ENCODE data around the gene RRAGC. TPM values are rescaled to one million over a fixed set of nuclear protein-coding genes. Genes with fewer than 3 reads are reported as not detected.
"Not testable (repeated sequence)": the region's sequence is repeated elsewhere in the genome, so short reads cannot be mapped to it uniquely, and the experiment has no call there.

RRAGC gene
- total and polyA plus RNA-seq, 3 experiments from 2014 or later, result 10.3 to 21.9 (median 20.6) TPM

- Histone ChIP-seq H3K4me1 (ENCODE audit: insufficient read depth, low read length) (peaks cover 8% of the 10 kb centered on the region), H3K27me3 (ENCODE audit: insufficient read depth, low read length, poor library complexity, severe bottlenecking) (peaks cover 34% of the 10 kb centered on the region), H3K27ac (ENCODE audit: low read depth, low read length) (no peak overlapping the region), H3K4me3 (ENCODE audit: low read length) (peak overlapping the region; percentile 28), H3K9me3 (ENCODE audit: low read length) (no peaks in the 10 kb centered on the region), H3K36me3 (ENCODE audit: insufficient read depth, low read length) (no peaks in the 10 kb centered on the region)
- Mint-ChIP-seq H3K36me3 (no peaks in the 10 kb centered on the region), H3K9me3 (peaks cover 0 to 5% (median 2%) of the 10 kb centered on the region in 5 donors), H3K4me1 (peaks cover 12 to 25% (median 19%) of the 10 kb centered on the region in 3 donors), H3K27ac (no peak overlapping the region), H3K4me3 (peak overlapping the region in 3 of 7 donors; percentile 24 to 65 (median 29)), H3K27me3 (peaks cover 58 to 87% of the 10 kb centered on the region in 2 donors)
- CTCF ChIA-PET, result interaction anchor here (0.8 to 1.6 kb wide), 5 partner anchors 9 to 36 kb away, joined by 3 to 5 read pairs (median 3); no protein-coding TSS in a partner anchor
- DNase-seq, result peak; percentile 6 to 51 (median 27)
- POLR2A ChIA-PET, result no interaction called here
These were observed 41.2 kb downstream of the RRAGC start for GRCh38 chr1:38818175-38818976.

GRCh38 chr1:38817267-38818174, 42.1 kb downstream of the RRAGC start:
- ChIA-PET CTCF (interaction anchor here (0.8 to 1.6 kb wide), 2 partner anchors 14 to 37 kb away, joined by 3 to 4 read pairs; no protein-coding TSS in a partner anchor), POLR2A (no interaction called here)
- H3K9me3 Mint-ChIP-seq, result peaks cover 0 to 5% (median 2%) of the 10 kb centered on the region in 5 donors
- Histone ChIP-seq H3K4me3 (ENCODE audit: low read length) (no peak overlapping the region), H3K36me3 (ENCODE audit: insufficient read depth, low read length) (no peaks in the 10 kb centered on the region), H3K4me1 (ENCODE audit: insufficient read depth, low read length) (peaks cover 8% of the 10 kb centered on the region), H3K27ac (ENCODE audit: low read depth, low read length) (peak overlapping the region; percentile 86), H3K27me3 (ENCODE audit: insufficient read depth, low read length, poor library complexity, severe bottlenecking) (peaks cover 34% of the 10 kb centered on the region), H3K9me3 (ENCODE audit: low read length) (no peaks in the 10 kb centered on the region)
- peak overlapping the region in 5 of 7 donors; percentile 14 to 32 (median 19) for H3K4me3 Mint-ChIP-seq
- no peaks in the 10 kb centered on the region for H3K36me3 Mint-ChIP-seq
- no peak overlapping the region for H3K27ac Mint-ChIP-seq
- H3K4me1 Mint-ChIP-seq, result peaks cover 12 to 25% (median 19%) of the 10 kb centered on the region in 3 donors
- no peak for DNase-seq
- peaks cover 51 to 89% of the 10 kb centered on the region in 2 donors for H3K27me3 Mint-ChIP-seq

- Mint-ChIP-seq H3K4me3 (peak overlapping the region in 5 of 7 donors; percentile 12 to 72 (median 19)), H3K9me3 (peaks cover 0 to 5% (median 2%) of the 10 kb centered on the region in 5 donors), H3K27ac (peak overlapping the region in 2 of 8 donors; percentile 7 to 33), H3K27me3 (peaks cover 42 to 89% of the 10 kb centered on the region in 2 donors), H3K36me3 (no peaks in the 10 kb centered on the region), H3K4me1 (peaks cover 12 to 25% (median 19%) of the 10 kb centered on the region in 3 donors)
- peak overlapping the region; percentile 86 for H3K27ac ChIP-seq (ENCODE audit: low read depth, low read length)
- no peak overlapping the region for H3K4me3 ChIP-seq (ENCODE audit: low read length)
- H3K4me1 ChIP-seq (ENCODE audit: insufficient read depth, low read length), result peaks cover 8% of the 10 kb centered on the region
- H3K27me3 ChIP-seq (ENCODE audit: insufficient read depth, low read length, poor library complexity, severe bottlenecking), result peaks cover 34% of the 10 kb centered on the region
- CTCF ChIA-PET, result no interaction called here
- no peaks in the 10 kb centered on the region for H3K9me3 ChIP-seq (ENCODE audit: low read length)
- H3K36me3 ChIP-seq (ENCODE audit: insufficient read depth, low read length), result no peaks in the 10 kb centered on the region
- no peak for DNase-seq
- POLR2A ChIA-PET, result no interaction called here
These were observed 43.5 kb downstream of the RRAGC start for GRCh38 chr1:38815903-38816627.

- Mint-ChIP-seq H3K4me3 (no peak overlapping the region), H3K27ac (no peak overlapping the region), H3K36me3 (no peaks in the 10 kb centered on the region), H3K9me3 (peaks cover 0 to 5% (median 2%) of the 10 kb centered on the region in 5 donors), H3K4me1 (peaks cover 12 to 25% (median 19%) of the 10 kb centered on the region in 3 donors), H3K27me3 (peaks cover 43 to 87% of the 10 kb centered on the region in 2 donors)
- Histone ChIP-seq H3K36me3 (ENCODE audit: insufficient read depth, low read length) (no peaks in the 10 kb centered on the region), H3K27me3 (ENCODE audit: insufficient read depth, low read length, poor library complexity, severe bottlenecking) (peaks cover 34% of the 10 kb centered on the region), H3K9me3 (ENCODE audit: low read length) (no peaks in the 10 kb centered on the region), H3K27ac (ENCODE audit: low read depth, low read length) (peak overlapping the region; percentile 86), H3K4me1 (ENCODE audit: insufficient read depth, low read length) (peaks cover 8% of the 10 kb centered on the region), H3K4me3 (ENCODE audit: low read length) (peak overlapping the region; percentile 4)
- POLR2A ChIA-PET, result no interaction called here
- no peak for DNase-seq
- CTCF ChIA-PET, result no interaction called here
These were observed 44.5 kb downstream of the RRAGC start for GRCh38 chr1:38814984-38815464.

GRCh38 chr1:38814444-38814983, 45.1 kb downstream of the RRAGC start:
- CTCF ChIA-PET, result no interaction called here
- H3K4me3 ChIP-seq (ENCODE audit: low read length), result no peak overlapping the region
- Mint-ChIP-seq H3K4me1 (peaks cover 12 to 25% (median 19%) of the 10 kb centered on the region in 3 donors), H3K27ac (no peak overlapping the region), H3K27me3 (peaks cover 43 to 84% of the 10 kb centered on the region in 2 donors), H3K4me3 (no peak overlapping the region), H3K36me3 (no peaks in the 10 kb centered on the region), H3K9me3 (peaks cover 0 to 5% (median 2%) of the 10 kb centered on the region in 5 donors)
- H3K9me3 ChIP-seq (ENCODE audit: low read length), result no peaks in the 10 kb centered on the region
- POLR2A ChIA-PET, result no interaction called here
- peaks cover 34% of the 10 kb centered on the region for H3K27me3 ChIP-seq (ENCODE audit: insufficient read depth, low read length, poor library complexity, severe bottlenecking)
- no peak for DNase-seq
- H3K27ac ChIP-seq (ENCODE audit: low read depth, low read length), result no peak overlapping the region
- H3K4me1 ChIP-seq (ENCODE audit: insufficient read depth, low read length), result peaks cover 8% of the 10 kb centered on the region
- H3K36me3 ChIP-seq (ENCODE audit: insufficient read depth, low read length), result no peaks in the 10 kb centered on the region

- CTCF ChIA-PET, result no interaction called here
- Histone ChIP-seq H3K27me3 (ENCODE audit: insufficient read depth, low read length, poor library complexity, severe bottlenecking) (peaks cover 32% of the 10 kb centered on the region), H3K4me1 (ENCODE audit: insufficient read depth, low read length) (peaks cover under 1% of the 10 kb centered on the region), H3K36me3 (ENCODE audit: insufficient read depth, low read length) (no peaks in the 10 kb centered on the region), H3K27ac (ENCODE audit: low read depth, low read length) (no peak overlapping the region), H3K4me3 (ENCODE audit: low read length) (no peak overlapping the region), H3K9me3 (ENCODE audit: low read length) (no peaks in the 10 kb centered on the region)
- POLR2A ChIA-PET, result no interaction called here
- no peak for DNase-seq
- Mint-ChIP-seq H3K9me3 (peaks cover 0 to 3% (median 2%) of the 10 kb centered on the region in 5 donors), H3K4me1 (peaks cover 9 to 19% (median 17%) of the 10 kb centered on the region in 3 donors), H3K36me3 (no peaks in the 10 kb centered on the region), H3K27ac (no peak overlapping the region), H3K27me3 (peaks cover 48 to 88% of the 10 kb centered on the region in 2 donors), H3K4me3 (no peak overlapping the region)
These were observed 46.6 kb downstream of the RRAGC start for GRCh38 chr1:38812981-38813380.

GRCh38 chr1:38811466-38811865, 48.1 kb downstream of the RRAGC start:
- H3K36me3 ChIP-seq (ENCODE audit: insufficient read depth, low read length); H3K4me1 ChIP-seq (ENCODE audit: insufficient read depth, low read length); H3K9me3 Mint-ChIP-seq; DNase-seq; POLR2A ChIA-PET; H3K4me3 Mint-ChIP-seq; H3K27ac ChIP-seq (ENCODE audit: low read depth, low read length); H3K4me3 ChIP-seq (ENCODE audit: low read length); CTCF ChIA-PET; H3K27ac Mint-ChIP-seq; H3K9me3 ChIP-seq (ENCODE audit: low read length); H3K36me3 Mint-ChIP-seq: not testable (repeated sequence)
- H3K27me3 Mint-ChIP-seq, result peaks cover 49 to 90% of the 10 kb centered on the region in 2 donors
- peaks cover 19% of the 10 kb centered on the region for H3K27me3 ChIP-seq (ENCODE audit: insufficient read depth, low read length, poor library complexity, severe bottlenecking)
- peaks cover 3 to 12% (median 11%) of the 10 kb centered on the region in 3 donors for H3K4me1 Mint-ChIP-seq

Data from CD8-positive, alpha-beta memory T cell (primary cell).